HCT116 (cell line): ENCODE data around the gene EGFL7. TPM values are rescaled to one million over a fixed set of nuclear protein-coding genes. Genes with fewer than 3 reads are reported as not detected.

ENCODE experiments used
- ATAC-seq: fragments of 200-7000 bp; cut with Tn5 transposase; 2 replicates; pipeline ENCODE4 v1.9.1; 2020; ENCODE audit warnings: mild to moderate bottlenecking, moderate library complexity
- BruUV-seq: library from RNA; stranded (reverse); fragments of 400-500 nt; replicated peaks from 2 replicates; lab custom pipeline; 2021; lab: Mats Ljungman, UMichigan
- CTCF ChIA-PET: fragments of 300-600 bp; sonication (Branson Sonifier 250); formaldehyde crosslinking; loops from one replicate; lab custom pipeline; 2021; ENCODE audit warnings: antibody characterized with exemption; lab: Charles Lee
- POLR2A ChIA-PET: fragments of 300-600, 350-600 bp; sonication (Branson Sonifier 250); formaldehyde crosslinking; loops from one replicate; lab custom pipeline; 2021; ENCODE audit warnings: antibody characterized with exemption; lab: Charles Lee
- RAD21 ChIA-PET, 2 experiments: fragments of 300-600 bp; sonication (Branson Sonifier 250); formaldehyde crosslinking; loops; one replicate each; lab custom pipeline; 2023; ENCODE audit warnings: low total read pairs in 2 of 2; ENCODE audit not compliant: uncharacterized antibody in 2 of 2, unreplicated experiment in 2 of 2, low non-redundant PET in 1 of 2; lab: Charles Lee
- DNase-seq: peaks from one replicate; pipeline ENCODE4 v3.0.0-alpha.2; 2010; ENCODE audit warnings: low read depth, low spot score
- H2AFZ ChIP-seq: fragments of 200-600 bp; shearing (Covaris generic), sonication (generic); 2 replicates; pipeline ENCODE4 v1.6.1; 2017; ENCODE audit warnings: low read depth, mixed run types, mixed read lengths, antibody characterized with exemption, low read length; ENCODE audit not compliant: poor library complexity, severe bottlenecking
- H3K27ac ChIP-seq: 2 replicates; pipeline ENCODE4 v1.5.1; 2012; ENCODE audit warnings: low read depth, low read length
- H3K27me3 ChIP-seq: fragments of 200-600 bp; sonication (generic); 2 replicates; pipeline ENCODE4 v1.6.1; 2016; ENCODE audit warnings: mixed run types, low read length, mixed read lengths; ENCODE audit not compliant: insufficient read depth
- H3K36me3 ChIP-seq, 2 experiments: fragments of 200-500 bp in 1 of 2; fragments of 200-600 bp in 1 of 2; sonication (Bioruptor generic) in 1 of 2; sonication (generic) in 1 of 2; 2 replicates each; pipeline versions ENCODE4 v1.5.1 to v1.6.1; 2014 to 2016; ENCODE audit warnings: low read length in 2 of 2, inconsistent platforms in 1 of 2, mixed read lengths in 1 of 2, mixed run types in 1 of 2; ENCODE audit not compliant: insufficient read depth in 2 of 2, control insufficient read depth in 1 of 2
- H3K4me1 ChIP-seq, 2 experiments: fragments of 200-600 bp in 1 of 2; sonication (generic) in 1 of 2; 2 replicates each; pipeline versions ENCODE4 v1.5.1 to v1.6.1; 2012 to 2017; ENCODE audit warnings: low read length in 2 of 2, inconsistent platforms in 1 of 2, mild to moderate bottlenecking in 1 of 2, mixed read lengths in 1 of 2, mixed run types in 1 of 2, moderate library complexity in 1 of 2; ENCODE audit not compliant: insufficient read depth in 2 of 2, control insufficient read depth in 1 of 2
- H3K4me2 ChIP-seq: fragments of 200-600 bp; sonication (generic); 2 replicates; pipeline ENCODE4 v1.6.1; 2017; ENCODE audit warnings: mixed run types, low read length, mixed read lengths
- H3K4me3 ChIP-seq, 2 experiments: fragments of 200-600 bp in 1 of 2; sonication (generic) in 1 of 2; replicated peaks in 1 of 2; 2 replicates each; pipeline ENCODE4 v1.5.1; 2011 to 2016; ENCODE audit warnings: low read length in 2 of 2, control low read depth in 1 of 2, low read depth in 1 of 2, mild to moderate bottlenecking in 1 of 2, mixed read lengths in 1 of 2, mixed run types in 1 of 2
- H3K79me2 ChIP-seq: fragments of 200-600 bp; sonication (generic); 2 replicates; pipeline ENCODE4 v1.6.1; 2017; ENCODE audit warnings: mild to moderate bottlenecking, mixed run types, low read length, moderate library complexity, mixed read lengths; ENCODE audit not compliant: insufficient read depth
- H3K9ac ChIP-seq: fragments of 200-600 bp; sonication (generic); 2 replicates; pipeline ENCODE4 v1.6.1; 2016; ENCODE audit warnings: low read length, mixed read lengths
- H3K9me2 ChIP-seq: fragments of 200-600 bp; sonication (generic), shearing (Covaris generic); 2 replicates; pipeline ENCODE4 v1.6.1; 2017; ENCODE audit warnings: mixed run types, mild to moderate bottlenecking, moderate library complexity; ENCODE audit not compliant: insufficient read depth
- H3K9me3 ChIP-seq, 2 experiments: fragments of 200-500 bp in 1 of 2; fragments of 200-600 bp in 1 of 2; sonication (Bioruptor generic) in 1 of 2; sonication (generic) in 1 of 2; 2 replicates each; pipeline ENCODE4 v1.6.1; 2014 to 2017; ENCODE audit warnings: low read length in 2 of 2, mixed read lengths in 2 of 2, inconsistent platforms in 1 of 2, low read depth in 1 of 2, mild to moderate bottlenecking in 1 of 2, mixed run types in 1 of 2, moderate library complexity in 1 of 2; ENCODE audit not compliant: control insufficient read depth in 1 of 2, insufficient read depth in 1 of 2
- H4K20me1 ChIP-seq: fragments of 200-600 bp; sonication (generic), shearing (Covaris generic); 2 replicates; pipeline ENCODE4 v1.6.1; 2017; ENCODE audit warnings: mixed run types, mild to moderate bottlenecking, moderate library complexity; ENCODE audit not compliant: insufficient read depth
- ELF1 ChIP-seq: IDR thresholded peaks from 2 replicates; pipeline ENCODE4 v1.6.1; 2012; ENCODE audit warnings: low read depth, borderline replicate concordance
- EZH2 ChIP-seq: fragments of 200-600 bp; sonication (generic); IDR thresholded peaks from 2 replicates; pipeline ENCODE4 v1.6.1; 2017; ENCODE audit warnings: antibody characterized with exemption, mixed run types
- EZH2phosphoT487 ChIP-seq: fragments of 200-600 bp; IDR thresholded peaks from 2 replicates; pipeline ENCODE4 v1.6.1; 2018; ENCODE audit warnings: antibody characterized with exemption, borderline replicate concordance
- FOSL1 ChIP-seq: IDR thresholded peaks from 2 replicates; pipeline ENCODE4 v1.6.1; 2012; ENCODE audit warnings: low read depth
- JUND ChIP-seq: IDR thresholded peaks from 2 replicates; pipeline ENCODE4 v1.6.1; 2012
- POLR2AphosphoS5 ChIP-seq: IDR thresholded peaks from 2 replicates; pipeline ENCODE4 v1.6.1; 2011; ENCODE audit warnings: mild to moderate bottlenecking, low read depth, low read length, moderate library complexity
- RAD21 ChIP-seq: IDR thresholded peaks from 2 replicates; pipeline ENCODE4 v1.6.1; 2012; ENCODE audit warnings: low read depth, mild to moderate bottlenecking
- SIN3A ChIP-seq: IDR thresholded peaks from 2 replicates; pipeline ENCODE4 v1.6.1; 2012; ENCODE audit warnings: low read depth
- SP1 ChIP-seq: IDR thresholded peaks from 2 replicates; pipeline ENCODE4 v1.6.1; 2012; ENCODE audit warnings: low read depth
- SRF ChIP-seq: IDR thresholded peaks from 2 replicates; pipeline ENCODE4 v1.6.1; 2012; ENCODE audit warnings: low read depth
- TCF7L2 ChIP-seq: IDR thresholded peaks from 2 replicates; pipeline ENCODE4 v1.7.0; 2011; ENCODE audit warnings: borderline replicate concordance, inconsistent platforms; ENCODE audit not compliant: insufficient read depth, insufficient read length; ENCODE audit errors: extremely low read depth
- YY1 ChIP-seq: IDR thresholded peaks from 2 replicates; pipeline ENCODE4 v1.6.1; 2011; ENCODE audit warnings: low read length, low read depth, moderate library complexity, mild to moderate bottlenecking; ENCODE audit not compliant: insufficient replicate concordance; ENCODE audit errors: extremely low read depth
- ZNF274 ChIP-seq: fragments of 200-500 bp; sonication (Bioruptor generic); IDR thresholded peaks from 2 replicates; pipeline ENCODE4 v1.6.1; 2014; ENCODE audit warnings: mild to moderate bottlenecking, low read depth, low read length, inconsistent platforms
- intact Hi-C: fragments of 100-400 bp; cut with micrococcal nuclease; formaldehyde crosslinking; loops from 2 replicates; pipeline ENCODE4 v1.10.0; 2022
- total RNA-seq: library from RNA; stranded (reverse); gene quantifications from one replicate; pipeline ENCODE4 v1.2.1, GENCODE V29; 2021; ENCODE audit not compliant: unreplicated experiment
- TF ChIP-seq, protein P1 (sequence below): IDR thresholded peaks from 2 replicates; pipeline ENCODE4 v1.6.1; 2012
- TF ChIP-seq, protein P2 (sequence below): IDR thresholded peaks from 2 replicates; pipeline ENCODE4 v1.6.1; 2012; ENCODE audit warnings: low read depth
- TF ChIP-seq, protein P3 (sequence below), 3 experiments: fragments of 200-600 bp in 1 of 3; sonication (generic) in 1 of 3; IDR thresholded peaks in 2 of 3; conservative IDR thresholded peaks in 1 of 3; 2 replicates each; pipeline ENCODE4 v1.5.1; 2012 to 2017; ENCODE audit warnings: low read depth in 2 of 3, low read length in 2 of 3, antibody characterized with exemption in 1 of 3, borderline replicate concordance in 1 of 3, control low read depth in 1 of 3, mild to moderate bottlenecking in 1 of 3, mixed read lengths in 1 of 3, mixed run types in 1 of 3, moderate library complexity in 1 of 3; ENCODE audit not compliant: insufficient read depth in 1 of 3

EGFL7 gene
- total RNA-seq, 1 experiment from 2014 or later, result 82.0 TPM

DNA sequence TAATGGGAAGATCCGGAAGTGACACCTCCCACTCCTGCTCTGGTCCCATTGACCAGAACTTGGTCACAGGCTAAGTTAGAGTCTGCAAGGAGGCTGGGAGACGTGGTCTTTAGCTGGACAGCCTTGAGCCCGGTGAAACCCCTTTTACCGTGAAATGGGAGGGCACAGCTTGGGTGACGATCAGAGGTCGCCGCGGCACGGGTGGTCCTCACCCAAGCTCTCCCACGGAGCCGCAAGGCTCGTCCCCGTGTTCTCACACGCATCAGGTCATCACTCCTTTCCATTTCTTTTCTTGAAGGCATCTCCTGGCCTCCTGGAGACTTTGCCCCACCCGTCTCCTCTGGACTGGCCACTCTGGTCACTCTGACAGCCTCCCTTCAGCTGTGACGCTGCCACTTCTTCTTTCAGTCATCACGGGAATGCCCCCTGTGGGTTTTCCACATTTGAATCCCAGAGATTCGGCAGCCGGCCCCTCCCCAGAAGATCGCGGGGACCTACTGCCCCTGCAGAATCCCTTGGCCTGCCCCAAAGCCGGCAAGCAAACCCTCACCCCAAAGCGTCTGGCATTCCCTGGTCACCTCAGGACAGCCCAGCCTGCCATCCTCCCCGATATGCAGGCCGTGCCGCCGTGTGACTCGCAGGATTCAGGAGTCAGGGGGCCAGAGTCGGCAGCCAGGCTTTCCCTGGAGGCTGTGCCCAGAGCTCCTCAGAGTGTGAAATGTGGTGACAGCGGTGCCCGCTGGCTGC, 18.9 kb upstream of the EGFL7 start:
- Histone ChIP-seq H3K4me3 (peak overlapping the region in 1 of 2 experiments; percentile 31; a peak in 2 of 4 replicates), H3K27ac (no peak overlapping the region; the same call in 1 of the 2 replicates), H3K9ac (peak overlapping the region; percentile 43; the same call in 1 of the 2 replicates), H3K4me2 (peak overlapping the region; percentile 65), H3K9me3 (no peaks in the 10 kb centered on the region), H3K9me2 (no peaks in the 10 kb centered on the region), H3K27me3 (no peaks in the 10 kb centered on the region), H4K20me1 (no peaks in the 10 kb centered on the region), H3K79me2 (no peaks in the 10 kb centered on the region), H2AFZ (peak overlapping the region; percentile 85), H3K36me3 (no peaks in the 10 kb centered on the region), H3K4me1 (peaks cover 7 to 14% of the 10 kb centered on the region in 2 experiments)
- RAD21 ChIA-PET, result no interaction called here
- DNase-seq (no peak), ATAC-seq (peak; percentile 44; the same call in 1 of the 2 replicates)
- TF ChIP-seq EZH2phosphoT487 (no peak), EZH2 (no peak), SIN3A (no peak), RAD21 (no peak), SRF (no peak), FOSL1 (no peak), TCF7L2 (no peak), JUND (no peak), ELF1 (no peak), SP1 (no peak), ZNF274 (no peak), POLR2AphosphoS5 (no peak), YY1 (no peak)
- TF ChIP-seq, protein P1, sequence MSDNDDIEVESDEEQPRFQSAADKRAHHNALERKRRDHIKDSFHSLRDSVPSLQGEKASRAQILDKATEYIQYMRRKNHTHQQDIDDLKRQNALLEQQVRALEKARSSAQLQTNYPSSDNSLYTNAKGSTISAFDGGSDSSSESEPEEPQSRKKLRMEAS, result no peak
- TF ChIP-seq, protein P2, sequence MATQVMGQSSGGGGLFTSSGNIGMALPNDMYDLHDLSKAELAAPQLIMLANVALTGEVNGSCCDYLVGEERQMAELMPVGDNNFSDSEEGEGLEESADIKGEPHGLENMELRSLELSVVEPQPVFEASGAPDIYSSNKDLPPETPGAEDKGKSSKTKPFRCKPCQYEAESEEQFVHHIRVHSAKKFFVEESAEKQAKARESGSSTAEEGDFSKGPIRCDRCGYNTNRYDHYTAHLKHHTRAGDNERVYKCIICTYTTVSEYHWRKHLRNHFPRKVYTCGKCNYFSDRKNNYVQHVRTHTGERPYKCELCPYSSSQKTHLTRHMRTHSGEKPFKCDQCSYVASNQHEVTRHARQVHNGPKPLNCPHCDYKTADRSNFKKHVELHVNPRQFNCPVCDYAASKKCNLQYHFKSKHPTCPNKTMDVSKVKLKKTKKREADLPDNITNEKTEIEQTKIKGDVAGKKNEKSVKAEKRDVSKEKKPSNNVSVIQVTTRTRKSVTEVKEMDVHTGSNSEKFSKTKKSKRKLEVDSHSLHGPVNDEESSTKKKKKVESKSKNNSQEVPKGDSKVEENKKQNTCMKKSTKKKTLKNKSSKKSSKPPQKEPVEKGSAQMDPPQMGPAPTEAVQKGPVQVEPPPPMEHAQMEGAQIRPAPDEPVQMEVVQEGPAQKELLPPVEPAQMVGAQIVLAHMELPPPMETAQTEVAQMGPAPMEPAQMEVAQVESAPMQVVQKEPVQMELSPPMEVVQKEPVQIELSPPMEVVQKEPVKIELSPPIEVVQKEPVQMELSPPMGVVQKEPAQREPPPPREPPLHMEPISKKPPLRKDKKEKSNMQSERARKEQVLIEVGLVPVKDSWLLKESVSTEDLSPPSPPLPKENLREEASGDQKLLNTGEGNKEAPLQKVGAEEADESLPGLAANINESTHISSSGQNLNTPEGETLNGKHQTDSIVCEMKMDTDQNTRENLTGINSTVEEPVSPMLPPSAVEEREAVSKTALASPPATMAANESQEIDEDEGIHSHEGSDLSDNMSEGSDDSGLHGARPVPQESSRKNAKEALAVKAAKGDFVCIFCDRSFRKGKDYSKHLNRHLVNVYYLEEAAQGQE, result no peak
- TF ChIP-seq, protein P3, sequence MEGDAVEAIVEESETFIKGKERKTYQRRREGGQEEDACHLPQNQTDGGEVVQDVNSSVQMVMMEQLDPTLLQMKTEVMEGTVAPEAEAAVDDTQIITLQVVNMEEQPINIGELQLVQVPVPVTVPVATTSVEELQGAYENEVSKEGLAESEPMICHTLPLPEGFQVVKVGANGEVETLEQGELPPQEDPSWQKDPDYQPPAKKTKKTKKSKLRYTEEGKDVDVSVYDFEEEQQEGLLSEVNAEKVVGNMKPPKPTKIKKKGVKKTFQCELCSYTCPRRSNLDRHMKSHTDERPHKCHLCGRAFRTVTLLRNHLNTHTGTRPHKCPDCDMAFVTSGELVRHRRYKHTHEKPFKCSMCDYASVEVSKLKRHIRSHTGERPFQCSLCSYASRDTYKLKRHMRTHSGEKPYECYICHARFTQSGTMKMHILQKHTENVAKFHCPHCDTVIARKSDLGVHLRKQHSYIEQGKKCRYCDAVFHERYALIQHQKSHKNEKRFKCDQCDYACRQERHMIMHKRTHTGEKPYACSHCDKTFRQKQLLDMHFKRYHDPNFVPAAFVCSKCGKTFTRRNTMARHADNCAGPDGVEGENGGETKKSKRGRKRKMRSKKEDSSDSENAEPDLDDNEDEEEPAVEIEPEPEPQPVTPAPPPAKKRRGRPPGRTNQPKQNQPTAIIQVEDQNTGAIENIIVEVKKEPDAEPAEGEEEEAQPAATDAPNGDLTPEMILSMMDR (IDR thresholded peaks at IDR 0.05 in 2 of 3, conservative IDR thresholded peaks at IDR 0.05 in 1 of 3; ENCODE audit: borderline replicate concordance in 1 of 3, insufficient read depth in 1 of 3, low read depth in 2 of 3, low read length in 2 of 3), result no peak
- CTCF ChIA-PET, result interaction anchor here (1.0 to 1.3 kb wide), 2 partner anchors 10 to 159 kb away, joined by 3 to 4 read pairs; no protein-coding TSS in a partner anchor
- BruUV-seq, result no TSS peak
- intact Hi-C loops, result loop anchor here (1.0 to 2.0 kb wide), 2 partner anchors 51 to 158 kb away; no protein-coding TSS in a partner anchor
- POLR2A ChIA-PET, result no interaction called here
